Erythroblast (primary cell): Measurements from ENCODE around the gene RTKN2.

ENCODE experiments used
- GATA1 ChIP-seq: IDR thresholded peaks from 2 replicates; pipeline ENCODE4 v1.6.1; 2011; ENCODE audit warnings: low read depth, mild to moderate bottlenecking, control low read depth, low read length, moderate library complexity
- POLR2A ChIP-seq: IDR thresholded peaks from 2 replicates; pipeline ENCODE4 v1.6.1; 2011; ENCODE audit warnings: mild to moderate bottlenecking, low read length

DNA sequence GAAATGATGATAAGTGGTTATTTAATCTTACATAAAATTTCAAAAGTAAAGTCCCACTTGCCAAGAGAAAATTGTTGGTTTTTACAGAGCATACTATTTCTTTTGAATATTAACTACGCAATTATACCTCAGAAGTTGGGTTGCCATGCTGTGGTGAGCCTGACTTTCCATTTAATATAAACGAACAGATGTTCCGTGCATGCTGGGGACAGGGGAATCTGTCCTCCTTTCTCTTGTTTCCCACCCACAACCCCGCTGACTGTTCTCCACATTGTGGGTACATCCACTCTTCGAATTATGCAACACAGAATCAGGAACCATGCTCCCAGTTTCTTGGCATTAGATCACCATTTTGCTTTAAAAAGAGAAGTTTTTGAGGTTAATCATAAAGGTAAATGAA lies 29.2 kb upstream of the RTKN2 start:
- TF ChIP-seq POLR2A: no peak
- TF ChIP-seq GATA1: no peak
